Cardiac ventricle fibroblast (primary cell): ENCODE measurements around the gene GSC. TPM values are rescaled to one million over a fixed set of nuclear protein-coding genes. Genes with fewer than 3 reads are reported as not detected.

ENCODE experiments used
- total RNA-seq: library from RNA; depleted of rRNA; stranded (reverse); fragments of >200 nt; gene quantifications from 2 replicates; pipeline ENCODE4 v1.2.3, GENCODE V29; 2015

Gene GSC
- 0.44 TPM in 1 of 2 replicates, not detected in the other for total RNA-seq

GRCh38 chr14:94769391-94770250, at the start of gene GSC:
Gene GSC (minus strand): TSS chr14:94770113. CDS start chr14:94770015, 98 bp downstream.

Other genes with a start within 250 kb of the GSC start
- not detected in 2 replicates for gene SERPINA4, start 208.7 kb downstream of the GSC start, total RNA-seq
- gene SERPINA5, start 188.7 kb downstream of the GSC start, total RNA-seq: 0.19 and 0.44 TPM in 2 replicates
- gene SERPINA3, start 157.7 kb downstream of the GSC start, total RNA-seq: 731 and 793 TPM in 2 replicates